Measurements from ENCODE around the gene NKX1-1. TPM values are rescaled to one million over a fixed set of nuclear protein-coding genes. Genes with fewer than 3 reads are reported as not detected.
"Not testable (repeated sequence)": the region's sequence is repeated elsewhere in the genome, so short reads cannot be mapped to it uniquely, and the experiment has no call there.

NKX1-1 gene
- total RNA-seq, 3 donors from 2014 or later = not detected

GRCh38 chr4:1446502-1447386 is 40.5 kb upstream of the NKX1-1 start:
- TF ChIP-seq CTCF (IDR thresholded peaks at IDR 0.05) (no peak), POLR2AphosphoS5 (IDR thresholded peaks at IDR 0.05) (no peak), POLR2A (IDR thresholded peaks at IDR 0.05) (no peak)
- Histone ChIP-seq H3K36me3 (no peaks in the 10 kb centered on the region), H3K27ac (no peak overlapping the region), H3K4me1 (no peaks in the 10 kb centered on the region), H3K27me3 (peaks cover 0 to 37% of the 10 kb centered on the region in 2 donors), H3K4me3 (no peak overlapping the region), H3K9me3 (no peaks in the 10 kb centered on the region)
- intact Hi-C loops (cut with DNase I; ENCODE audit: low total_unique reads) = no loop called here
- no peak for DNase-seq (ENCODE audit: low spot score in 2 of 2)

- Histone ChIP-seq H3K36me3 (no peaks in the 10 kb centered on the region), H3K4me1 (no peaks in the 10 kb centered on the region), H3K27ac (no peak overlapping the region), H3K9me3 (no peaks in the 10 kb centered on the region), H3K27me3 (peaks cover 0 to 32% of the 10 kb centered on the region in 2 donors), H3K4me3 (no peak overlapping the region)
- no peak for TF ChIP-seq POLR2AphosphoS5 (IDR thresholded peaks at IDR 0.05)
- TF ChIP-seq POLR2A (IDR thresholded peaks at IDR 0.05) = no peak
- no peak for TF ChIP-seq CTCF (IDR thresholded peaks at IDR 0.05)
- DNase-seq (ENCODE audit: low spot score in 2 of 2) = no peak
- intact Hi-C loops (cut with DNase I; ENCODE audit: low total_unique reads) = no loop called here
These were observed 39.6 kb upstream of the NKX1-1 start for GRCh38 chr4:1445716-1446445.

DNA sequence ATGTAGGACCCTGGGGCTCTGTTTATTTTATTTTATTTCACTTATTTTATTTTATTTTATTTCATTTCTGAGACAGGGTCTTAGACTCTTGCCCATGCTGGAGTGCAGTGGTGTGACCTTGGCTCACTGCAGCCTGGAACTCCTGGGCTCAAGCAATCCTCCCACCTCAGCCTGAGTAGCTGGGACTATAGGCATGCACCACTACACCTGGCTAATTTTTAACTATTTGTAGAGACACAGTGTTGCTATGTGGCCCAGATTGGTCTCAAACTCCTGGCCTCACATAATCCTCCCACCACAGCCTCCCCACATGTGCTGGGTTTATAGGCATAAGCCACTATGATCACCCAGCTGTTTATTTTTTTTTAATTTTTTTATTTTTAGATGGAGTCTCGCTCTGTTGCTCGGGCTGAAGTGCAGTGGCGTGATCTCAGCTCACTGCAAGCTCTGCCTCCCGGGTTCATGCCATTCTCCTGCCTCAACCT is 37.5 kb upstream of the NKX1-1 start:
- H3K4me1 ChIP-seq; H3K36me3 ChIP-seq; H3K27ac ChIP-seq; intact Hi-C loops (cut with DNase I; ENCODE audit: low total_unique reads); H3K9me3 ChIP-seq; H3K4me3 ChIP-seq; DNase-seq (ENCODE audit: low spot score in 2 of 2): not testable (repeated sequence)
- H3K27me3 ChIP-seq = peaks cover 0 to 10% of the 10 kb centered on the region in 2 donors

DNA sequence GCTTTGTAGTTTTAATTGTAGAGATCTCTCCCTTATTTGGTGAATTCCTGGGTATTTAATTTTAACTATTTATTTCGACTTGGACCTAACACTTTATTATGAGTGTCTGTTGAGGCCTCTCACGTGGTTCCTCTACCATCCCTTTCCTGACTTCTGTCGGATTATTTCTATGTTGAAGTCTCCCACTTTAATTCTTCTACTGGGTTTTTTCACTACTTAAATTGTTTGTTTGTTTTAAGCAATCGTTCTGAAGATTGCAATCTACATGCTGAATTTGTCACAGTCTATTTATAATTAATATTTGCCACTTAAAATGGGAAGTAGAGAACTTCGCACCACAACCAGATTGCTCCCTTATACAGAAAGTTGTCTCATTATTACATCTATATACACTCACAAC is 20.8 kb upstream of the NKX1-1 start:
- Histone ChIP-seq H3K27ac (no peak overlapping the region), H3K36me3 (no peaks in the 10 kb centered on the region), H3K27me3 (peaks cover 0 to 9% of the 10 kb centered on the region in 2 donors), H3K4me1 (no peaks in the 10 kb centered on the region), H3K9me3 (peaks cover 0 to 3% of the 10 kb centered on the region in 2 donors), H3K4me3 (no peak overlapping the region)
- DNase-seq (ENCODE audit: low spot score in 2 of 2) = no peak
- intact Hi-C loops (cut with DNase I; ENCODE audit: low total_unique reads) = no loop called here
- TF ChIP-seq CTCF (IDR thresholded peaks at IDR 0.05) = no peak
- TF ChIP-seq POLR2AphosphoS5 (IDR thresholded peaks at IDR 0.05) = no peak
- no peak for TF ChIP-seq POLR2A (IDR thresholded peaks at IDR 0.05)

GRCh38 chr4:1421657-1422056 is 15.4 kb upstream of the NKX1-1 start:
- intact Hi-C loops (cut with DNase I; ENCODE audit: low total_unique reads) = no loop called here
- Histone ChIP-seq H3K27me3 (peaks cover 0 to 43% of the 10 kb centered on the region in 2 donors), H3K9me3 (peaks cover 0 to 3% of the 10 kb centered on the region in 2 donors), H3K4me3 (no peak overlapping the region), H3K27ac (no peak overlapping the region), H3K36me3 (no peaks in the 10 kb centered on the region), H3K4me1 (no peaks in the 10 kb centered on the region)
- TF ChIP-seq POLR2A (IDR thresholded peaks at IDR 0.05) (no peak), POLR2AphosphoS5 (IDR thresholded peaks at IDR 0.05) (no peak), CTCF (IDR thresholded peaks at IDR 0.05) (no peak)
- no peak for DNase-seq (ENCODE audit: low spot score in 2 of 2)
